ENCODE results near the gene WNT9B. TPM values are rescaled to one million over a fixed set of nuclear protein-coding genes. Genes with fewer than 3 reads are reported as not detected.

Gene WNT9B
- total RNA-seq, 2 experiments from 2014 or later, result not detected

DNA sequence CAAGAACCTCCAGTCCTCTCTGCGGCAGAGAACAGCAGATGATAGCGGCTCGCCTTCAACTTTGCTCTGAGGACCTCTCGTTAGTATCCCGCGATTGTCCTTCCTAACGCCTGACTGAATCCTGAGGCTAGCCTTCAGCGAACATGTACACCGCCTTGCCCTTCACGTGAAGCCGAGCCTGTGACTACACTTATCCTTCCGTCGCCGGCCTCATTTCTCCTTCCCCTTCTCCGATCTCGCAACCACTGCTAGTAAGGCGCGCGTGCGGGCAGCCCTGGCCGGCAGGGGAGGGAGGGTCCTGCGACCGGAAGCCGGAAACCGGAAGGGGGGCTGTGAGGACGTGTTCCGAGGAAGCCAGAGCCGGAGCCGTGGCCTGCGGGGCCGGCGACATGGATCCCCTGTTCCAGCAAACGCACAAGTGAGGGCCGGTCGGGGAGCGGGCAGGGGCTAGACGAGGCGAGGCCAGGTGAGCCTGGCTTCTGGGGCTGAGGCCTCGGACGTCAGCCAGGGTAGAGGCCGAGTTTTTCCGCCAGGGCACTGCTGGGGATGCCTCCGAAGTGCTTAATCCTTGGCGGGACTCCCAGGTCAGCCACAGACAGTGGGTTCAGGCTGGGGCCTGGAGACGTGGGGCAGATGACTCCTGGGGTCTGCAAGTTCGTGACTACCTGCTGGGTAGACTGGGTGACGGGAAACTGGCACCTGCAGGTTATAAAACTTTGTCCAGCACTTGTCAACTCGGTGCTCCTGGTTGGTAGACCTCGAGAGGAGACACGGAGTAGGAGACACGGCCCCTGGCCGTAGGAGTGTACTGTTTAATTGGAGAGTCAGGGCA is 71.6 kb downstream of the WNT9B start, which contains the start of gene GOSR2:
Gene GOSR2, plus strand, starts transcription at position 357 of the 832 bp plus-strand sequence. Its CDS starts 33 bp downstream, at position 390.
- CTCF ChIA-PET, result no interaction called here
- H3K27me3 Mint-ChIP-seq, result no peaks in the 10 kb centered on the region

DNA sequence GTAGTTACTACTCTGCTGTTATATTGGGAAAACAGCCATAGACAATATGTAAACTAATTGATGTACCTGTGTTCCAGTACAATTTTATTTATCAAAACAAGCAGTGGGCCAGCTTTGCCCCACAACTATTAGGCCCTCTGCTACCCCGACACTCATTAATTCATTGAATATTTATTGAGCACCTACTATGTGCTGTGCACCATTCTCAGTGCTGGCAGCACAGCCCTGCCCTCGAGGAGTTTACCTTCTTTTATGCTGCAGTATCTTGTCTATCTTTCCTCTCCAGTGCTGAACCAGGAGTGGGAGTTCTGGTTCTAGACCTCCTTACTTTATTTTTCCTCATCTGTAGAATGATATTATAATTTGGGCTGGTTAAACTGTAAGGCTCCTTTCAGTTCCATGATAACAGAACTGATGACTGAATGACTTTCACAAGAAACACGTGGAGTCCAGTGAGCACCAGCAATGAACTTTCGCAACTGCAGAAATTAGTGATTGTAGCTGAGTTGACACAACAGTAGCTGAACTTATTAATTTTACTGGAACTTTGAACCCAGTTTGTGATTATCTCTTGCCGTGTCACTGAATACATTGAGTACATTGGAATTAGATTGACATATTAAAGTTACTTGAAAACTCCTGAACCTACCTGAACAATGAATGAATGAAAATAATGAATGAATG is 73.9 kb downstream of the WNT9B start:
- ChIA-PET POLR2A (no interaction called here), CTCF (no interaction called here)
- TF ChIP-seq, protein P1, sequence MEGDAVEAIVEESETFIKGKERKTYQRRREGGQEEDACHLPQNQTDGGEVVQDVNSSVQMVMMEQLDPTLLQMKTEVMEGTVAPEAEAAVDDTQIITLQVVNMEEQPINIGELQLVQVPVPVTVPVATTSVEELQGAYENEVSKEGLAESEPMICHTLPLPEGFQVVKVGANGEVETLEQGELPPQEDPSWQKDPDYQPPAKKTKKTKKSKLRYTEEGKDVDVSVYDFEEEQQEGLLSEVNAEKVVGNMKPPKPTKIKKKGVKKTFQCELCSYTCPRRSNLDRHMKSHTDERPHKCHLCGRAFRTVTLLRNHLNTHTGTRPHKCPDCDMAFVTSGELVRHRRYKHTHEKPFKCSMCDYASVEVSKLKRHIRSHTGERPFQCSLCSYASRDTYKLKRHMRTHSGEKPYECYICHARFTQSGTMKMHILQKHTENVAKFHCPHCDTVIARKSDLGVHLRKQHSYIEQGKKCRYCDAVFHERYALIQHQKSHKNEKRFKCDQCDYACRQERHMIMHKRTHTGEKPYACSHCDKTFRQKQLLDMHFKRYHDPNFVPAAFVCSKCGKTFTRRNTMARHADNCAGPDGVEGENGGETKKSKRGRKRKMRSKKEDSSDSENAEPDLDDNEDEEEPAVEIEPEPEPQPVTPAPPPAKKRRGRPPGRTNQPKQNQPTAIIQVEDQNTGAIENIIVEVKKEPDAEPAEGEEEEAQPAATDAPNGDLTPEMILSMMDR (IDR thresholded peaks at IDR 0.05), result no peak
- H3K4me1 ChIP-seq (ENCODE audit: insufficient read depth, low read length), result peaks cover 14% of the 10 kb centered on the region
- H3K27me3 ChIP-seq (ENCODE audit: control insufficient read depth in 1 of 2, insufficient read depth in 2 of 2, low read length in 2 of 2), result no peaks in the 10 kb centered on the region
- DNase-seq (no peak), ATAC-seq (ENCODE audit: poor library complexity) (no peak)
- peak overlapping the region; percentile 99 for H3K27ac Mint-ChIP-seq
- no peak overlapping the region for H3K4me3 ChIP-seq (ENCODE audit: low read length)
- H3K27ac ChIP-seq (ENCODE audit: low read depth in 1 of 2, low read length in 2 of 2), result no peak overlapping the region
- no peaks in the 10 kb centered on the region for H3K27me3 Mint-ChIP-seq
- H3K4me3 Mint-ChIP-seq, result peak overlapping the region; percentile 97
- H3K9me3 Mint-ChIP-seq, result no peaks in the 10 kb centered on the region
- peaks cover 33% of the 10 kb centered on the region for H3K36me3 Mint-ChIP-seq (ENCODE audit: low read depth)
- intact Hi-C loops (cut with DNase I, micrococcal nuclease), result loop anchor here in 1 of 2 experiments (10.0 kb wide), 1 partner anchor 139 kb away; no protein-coding TSS in a partner anchor
- H3K4me1 Mint-ChIP-seq (ENCODE audit: low read depth), result peaks cover 70% of the 10 kb centered on the region
- H3K36me3 ChIP-seq (ENCODE audit: insufficient read depth, low read length), result peaks cover 13% of the 10 kb centered on the region
- no peaks in the 10 kb centered on the region for H3K9me3 ChIP-seq (ENCODE audit: control insufficient read depth in 1 of 2, insufficient read depth in 1 of 2, low read length in 2 of 2)

More for the DNA sequence above, 71.6 kb downstream of the WNT9B start, which contains the start of gene GOSR2:
- Mint-ChIP-seq H3K9me3 (no peaks in the 10 kb centered on the region), H3K36me3 (ENCODE audit: low read depth) (peaks cover 14% of the 10 kb centered on the region), H3K4me1 (ENCODE audit: low read depth) (peaks cover 57% of the 10 kb centered on the region), H3K27ac (peak within 1 kb of the TSS; percentile 99), H3K4me3 (peak within 1 kb of the TSS; percentile 97)
- DNase-seq (peak; percentile 78 to 93 (median 88)), ATAC-seq (ENCODE audit: poor library complexity) (peak; percentile 90)
- Histone ChIP-seq H3K36me3 (ENCODE audit: insufficient read depth, low read length) (peaks cover 4% of the 10 kb centered on the region), H3K4me1 (ENCODE audit: insufficient read depth, low read length) (peaks cover 7% of the 10 kb centered on the region), H3K4me3 (ENCODE audit: low read length) (peak within 1 kb of the TSS; percentile 90), H3K27me3 (ENCODE audit: control insufficient read depth in 1 of 2, insufficient read depth in 2 of 2, low read length in 2 of 2) (no peaks in the 10 kb centered on the region), H3K9me3 (ENCODE audit: control insufficient read depth in 1 of 2, insufficient read depth in 1 of 2, low read length in 2 of 2) (no peaks in the 10 kb centered on the region), H3K27ac (ENCODE audit: low read depth in 1 of 2, low read length in 2 of 2) (peak within 1 kb of the TSS; percentile 90 to 95)
- intact Hi-C loops (cut with DNase I, micrococcal nuclease), result loop anchor here in 1 of 2 experiments (10.0 kb wide), 1 partner anchor 142 kb away; no protein-coding TSS in a partner anchor
- TF ChIP-seq, protein P1 (IDR thresholded peaks at IDR 0.05), result no peak
- POLR2A ChIA-PET, result no interaction called here

DNA sequence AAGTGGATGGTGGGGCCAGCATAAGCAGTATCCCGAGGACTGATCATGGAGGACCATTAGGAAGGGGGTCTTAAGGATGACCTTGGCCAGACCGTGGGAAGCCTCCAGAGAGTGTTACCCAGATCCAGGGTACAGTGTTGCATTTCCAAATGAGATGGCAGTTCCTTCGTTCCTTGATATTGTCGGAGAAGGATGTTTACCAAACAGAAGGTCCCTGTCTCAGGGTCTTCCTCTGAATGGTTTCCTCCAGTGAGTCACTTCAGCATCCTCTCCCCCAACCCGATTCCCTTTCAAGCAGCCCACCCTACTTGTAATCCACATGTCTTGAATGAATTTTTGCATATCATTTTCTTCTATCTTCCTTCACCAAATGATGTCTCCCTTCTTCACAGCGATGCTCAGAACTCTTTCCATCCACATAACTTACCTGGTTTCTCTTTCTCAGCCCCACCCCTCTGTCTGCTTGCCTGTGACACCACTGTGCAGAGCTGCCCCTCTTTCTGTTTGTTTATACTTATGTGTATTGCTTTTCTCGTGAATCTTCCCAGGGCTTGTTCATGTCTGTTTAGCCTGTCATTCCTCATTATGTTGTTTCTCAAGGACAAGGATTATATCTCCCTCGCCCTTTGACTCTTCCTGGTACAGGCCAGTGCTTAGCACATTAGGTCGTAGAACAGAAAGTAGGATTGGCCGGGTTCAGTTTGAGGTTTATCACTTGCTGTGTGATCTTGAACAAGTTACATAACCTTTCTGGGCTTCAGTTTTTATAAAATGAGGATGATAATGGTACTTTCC is 77.3 kb downstream of the WNT9B start:
- no peak overlapping the region for H3K27ac ChIP-seq (ENCODE audit: low read depth in 1 of 2, low read length in 2 of 2)
- Mint-ChIP-seq H3K9me3 (no peaks in the 10 kb centered on the region), H3K27me3 (no peaks in the 10 kb centered on the region), H3K4me3 (no peak overlapping the region), H3K4me1 (ENCODE audit: low read depth) (peaks cover 57% of the 10 kb centered on the region), H3K27ac (peak overlapping the region; percentile 31), H3K36me3 (ENCODE audit: low read depth) (peaks cover 56% of the 10 kb centered on the region)
- no peaks in the 10 kb centered on the region for H3K9me3 ChIP-seq (ENCODE audit: control insufficient read depth in 1 of 2, insufficient read depth in 1 of 2, low read length in 2 of 2)
- peaks cover 45% of the 10 kb centered on the region for H3K36me3 ChIP-seq (ENCODE audit: insufficient read depth, low read length)
- ATAC-seq (ENCODE audit: poor library complexity) (no peak), DNase-seq (no peak)
- no peaks in the 10 kb centered on the region for H3K27me3 ChIP-seq (ENCODE audit: control insufficient read depth in 1 of 2, insufficient read depth in 2 of 2, low read length in 2 of 2)
- no peak overlapping the region for H3K4me3 ChIP-seq (ENCODE audit: low read length)
- peaks cover 14% of the 10 kb centered on the region for H3K4me1 ChIP-seq (ENCODE audit: insufficient read depth, low read length)
- TF ChIP-seq, protein P1 (IDR thresholded peaks at IDR 0.05), result no peak
- ChIA-PET POLR2A (no interaction called here), CTCF (no interaction called here)
- intact Hi-C loops (cut with DNase I, micrococcal nuclease), result loop anchor here in 1 of 2 experiments (10.0 kb wide), 1 partner anchor 136 kb away; no protein-coding TSS in a partner anchor

Measured in CD4-positive, alpha-beta T cell (primary cell).